Measurements from ENCODE around the gene SH3BGRL3.

DNA sequence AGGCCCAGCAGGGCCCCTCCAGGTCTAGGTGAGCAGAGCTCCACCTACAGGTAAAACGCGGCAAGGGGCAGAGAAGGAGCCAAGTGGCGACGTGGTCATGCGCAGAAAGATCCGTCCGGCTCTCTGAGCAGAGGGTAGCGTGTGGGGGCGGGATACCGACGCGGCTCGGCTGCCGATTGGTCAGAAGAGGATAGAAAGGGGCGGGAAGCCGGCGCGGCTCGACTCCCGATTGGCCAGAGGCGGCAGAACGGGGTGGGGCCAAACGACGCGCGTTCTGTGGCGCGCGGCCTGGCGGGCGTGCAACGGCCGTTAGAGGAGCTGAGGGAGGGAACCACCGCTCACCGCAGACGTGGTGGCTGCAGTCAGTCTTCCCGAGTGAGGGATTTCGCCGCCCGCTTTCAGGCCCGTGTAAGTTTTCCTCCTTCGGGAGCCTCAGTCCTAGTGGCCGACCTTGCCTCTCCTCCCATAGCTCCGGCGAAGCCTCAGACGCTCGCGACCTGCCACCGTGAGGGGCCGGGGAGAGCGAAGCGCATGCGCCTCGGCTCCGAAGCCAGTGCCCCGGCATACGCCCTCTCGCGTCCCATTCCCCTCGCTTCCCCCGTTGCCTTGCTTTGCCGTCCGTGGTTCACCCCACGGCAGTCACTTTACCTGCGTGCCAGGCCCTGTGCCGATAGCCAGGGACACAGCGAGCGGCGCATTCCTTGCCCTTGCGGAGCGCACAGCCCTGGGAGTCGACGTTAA is 45.8 kb upstream of the SH3BGRL3 start, which contains the start of gene CEP85:
- TF ChIP-seq POLR2A (IDR thresholded peaks at IDR 0.05; ENCODE audit: low read depth, low read length) (peak; percentile 77; the same call in 1 of the 2 replicates), POLR2AphosphoS5 (IDR thresholded peaks at IDR 0.05; ENCODE audit: low read depth, low read length) (peak; percentile 85), SPI1 (IDR thresholded peaks at IDR 0.05; ENCODE audit: low read depth, low read length) (no peak)
